GM12873 (cell line): ENCODE data around the gene CA7.
A peak's percentile ranks its signal among the peaks of the same experiment; 100 is the strongest.

Experiments used
- TF ChIP-seq, protein P1 (sequence below): IDR thresholded peaks from 2 replicates; pipeline ENCODE4 v1.5.1; 2012; ENCODE audit warnings: low read depth, mild to moderate bottlenecking, moderate library complexity, low read length, control low read depth; ENCODE audit not compliant: insufficient read depth; ENCODE audit errors: missing control alignments

CA7 gene

DNA sequence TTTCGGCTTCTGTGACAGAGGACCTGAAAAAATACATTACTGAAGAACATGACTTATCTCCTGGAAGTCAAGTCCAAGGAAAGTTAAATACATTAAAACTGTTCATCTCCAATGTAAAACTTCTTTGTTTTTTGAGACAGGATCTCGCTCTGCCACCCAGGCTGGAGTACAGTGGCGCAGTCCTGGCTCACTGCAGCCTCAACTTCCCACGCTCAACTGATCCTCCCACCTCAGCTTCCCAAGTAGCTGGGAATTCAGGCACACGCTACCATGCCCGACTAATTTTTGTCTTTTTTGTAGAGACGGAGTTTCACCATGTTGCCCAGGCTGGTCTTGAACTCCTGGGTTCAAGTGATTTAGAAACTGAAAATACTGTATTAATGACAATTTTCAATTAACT lies 33.2 kb upstream of the CA7 start:
- TF ChIP-seq, protein P1, sequence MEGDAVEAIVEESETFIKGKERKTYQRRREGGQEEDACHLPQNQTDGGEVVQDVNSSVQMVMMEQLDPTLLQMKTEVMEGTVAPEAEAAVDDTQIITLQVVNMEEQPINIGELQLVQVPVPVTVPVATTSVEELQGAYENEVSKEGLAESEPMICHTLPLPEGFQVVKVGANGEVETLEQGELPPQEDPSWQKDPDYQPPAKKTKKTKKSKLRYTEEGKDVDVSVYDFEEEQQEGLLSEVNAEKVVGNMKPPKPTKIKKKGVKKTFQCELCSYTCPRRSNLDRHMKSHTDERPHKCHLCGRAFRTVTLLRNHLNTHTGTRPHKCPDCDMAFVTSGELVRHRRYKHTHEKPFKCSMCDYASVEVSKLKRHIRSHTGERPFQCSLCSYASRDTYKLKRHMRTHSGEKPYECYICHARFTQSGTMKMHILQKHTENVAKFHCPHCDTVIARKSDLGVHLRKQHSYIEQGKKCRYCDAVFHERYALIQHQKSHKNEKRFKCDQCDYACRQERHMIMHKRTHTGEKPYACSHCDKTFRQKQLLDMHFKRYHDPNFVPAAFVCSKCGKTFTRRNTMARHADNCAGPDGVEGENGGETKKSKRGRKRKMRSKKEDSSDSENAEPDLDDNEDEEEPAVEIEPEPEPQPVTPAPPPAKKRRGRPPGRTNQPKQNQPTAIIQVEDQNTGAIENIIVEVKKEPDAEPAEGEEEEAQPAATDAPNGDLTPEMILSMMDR: no peak

DNA sequence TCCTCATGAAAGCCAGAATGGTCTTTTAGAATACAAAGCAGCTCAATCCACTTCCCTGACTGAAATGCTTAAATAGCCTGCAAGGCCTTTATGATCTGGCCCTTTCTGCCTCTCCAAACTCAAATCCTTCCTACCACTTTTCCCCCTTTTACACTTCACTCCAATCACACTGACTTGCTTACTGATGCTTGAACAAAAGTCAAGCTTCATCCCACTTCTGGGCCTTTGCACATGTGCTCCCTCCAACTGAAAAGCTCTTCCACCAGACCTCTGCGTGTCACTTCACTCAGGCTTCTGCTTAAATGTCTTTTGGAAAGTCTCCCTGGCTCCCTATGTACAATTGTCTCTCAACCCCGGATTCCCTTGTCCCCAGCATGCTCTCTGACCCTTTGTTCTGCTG lies 29.5 kb upstream of the CA7 start:
- TF ChIP-seq, protein P1: no peak

DNA sequence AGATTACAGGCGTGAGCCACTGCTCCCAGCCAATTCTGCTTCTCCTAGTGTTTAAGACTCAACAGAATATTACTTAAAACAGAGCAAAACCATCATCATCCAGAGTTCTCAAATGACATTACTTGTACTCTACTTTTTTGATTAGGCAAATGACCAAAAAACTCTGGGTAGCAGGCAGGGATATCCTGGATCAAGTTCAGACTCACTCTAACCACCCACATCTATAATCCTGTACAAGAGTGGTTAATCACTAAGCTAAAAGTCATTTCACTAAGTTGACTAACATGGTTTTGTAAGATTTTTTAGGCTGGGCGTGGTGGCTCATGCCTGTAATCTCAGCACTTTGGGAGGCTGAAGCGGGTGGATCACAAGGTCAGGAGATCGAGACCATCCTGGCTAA lies 20.2 kb upstream of the CA7 start:
- TF ChIP-seq, protein P1: no peak

DNA sequence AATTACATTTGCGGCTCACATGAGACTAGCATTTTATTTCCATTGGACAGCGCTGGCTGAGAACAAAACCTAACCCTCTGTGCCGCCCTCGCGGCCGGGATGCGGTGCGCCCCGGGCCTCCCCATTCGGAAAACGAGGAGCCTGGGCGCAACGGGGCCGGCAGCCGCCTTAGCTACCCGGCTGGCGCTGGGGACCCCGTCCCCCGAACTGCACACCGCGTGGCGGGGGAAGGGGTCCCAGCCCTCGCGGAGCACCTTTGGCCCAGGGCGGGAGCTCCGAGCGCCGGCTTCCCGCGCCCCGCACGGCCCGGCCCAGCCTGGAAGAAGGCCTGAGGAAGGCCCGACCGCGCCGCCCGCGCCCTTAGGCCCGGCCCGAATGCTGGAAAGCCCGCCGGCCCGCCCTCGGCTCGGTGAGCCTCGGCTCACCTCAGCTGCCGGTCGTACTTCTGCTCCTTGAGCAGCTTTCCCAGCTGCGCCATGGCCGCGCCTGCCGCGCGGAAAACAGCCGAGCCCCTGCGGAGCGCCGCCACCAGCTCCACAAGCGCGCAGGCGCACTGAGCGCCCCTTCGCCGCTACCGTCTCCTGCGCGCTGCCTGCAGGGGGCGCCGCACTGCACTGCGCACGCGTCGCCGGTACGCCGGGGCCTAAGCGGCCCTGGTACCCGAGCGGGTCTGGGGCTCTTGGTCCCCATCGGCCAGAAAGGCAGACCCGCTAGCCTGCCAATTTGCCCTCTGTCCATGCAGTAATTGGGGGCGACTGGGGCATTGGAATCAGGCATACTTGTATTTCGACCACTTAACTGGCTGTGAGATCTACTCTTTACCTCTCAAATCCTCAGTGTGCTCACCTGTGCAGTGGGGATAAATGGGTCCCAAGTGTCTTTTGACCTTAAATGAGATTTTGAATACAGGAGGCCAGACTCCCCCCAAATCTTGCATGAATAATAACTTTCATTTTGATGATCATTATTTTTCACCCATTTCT lies 13.5 kb upstream of the CA7 start, which contains the start of gene NAE1:
NAE1 (minus strand) TSS at position 555 of the 983 bp plus-strand sequence; CDS start at position 478, 77 bp downstream.
- TF ChIP-seq, protein P1: peak; percentile 99

DNA sequence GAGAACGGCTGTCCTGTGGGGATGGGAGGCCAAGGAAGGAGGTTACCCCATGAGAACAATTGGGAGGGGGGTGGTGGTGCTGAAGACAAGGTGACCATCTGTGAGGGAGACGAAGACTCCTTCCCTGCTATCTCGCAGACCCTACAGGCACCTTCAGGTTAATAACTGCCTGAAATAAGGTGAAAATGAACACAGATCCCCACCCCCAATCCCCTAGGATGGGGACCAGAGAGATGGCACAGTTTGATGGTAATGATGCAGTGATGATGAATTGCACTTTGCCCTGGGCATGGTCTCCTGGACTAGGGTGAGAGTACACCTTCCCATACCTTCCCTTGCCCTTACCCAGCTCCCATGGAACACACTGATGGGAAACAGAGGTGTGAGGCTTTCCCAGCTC lies 12.0 kb upstream of the CA7 start:
- TF ChIP-seq, protein P1: no peak

DNA sequence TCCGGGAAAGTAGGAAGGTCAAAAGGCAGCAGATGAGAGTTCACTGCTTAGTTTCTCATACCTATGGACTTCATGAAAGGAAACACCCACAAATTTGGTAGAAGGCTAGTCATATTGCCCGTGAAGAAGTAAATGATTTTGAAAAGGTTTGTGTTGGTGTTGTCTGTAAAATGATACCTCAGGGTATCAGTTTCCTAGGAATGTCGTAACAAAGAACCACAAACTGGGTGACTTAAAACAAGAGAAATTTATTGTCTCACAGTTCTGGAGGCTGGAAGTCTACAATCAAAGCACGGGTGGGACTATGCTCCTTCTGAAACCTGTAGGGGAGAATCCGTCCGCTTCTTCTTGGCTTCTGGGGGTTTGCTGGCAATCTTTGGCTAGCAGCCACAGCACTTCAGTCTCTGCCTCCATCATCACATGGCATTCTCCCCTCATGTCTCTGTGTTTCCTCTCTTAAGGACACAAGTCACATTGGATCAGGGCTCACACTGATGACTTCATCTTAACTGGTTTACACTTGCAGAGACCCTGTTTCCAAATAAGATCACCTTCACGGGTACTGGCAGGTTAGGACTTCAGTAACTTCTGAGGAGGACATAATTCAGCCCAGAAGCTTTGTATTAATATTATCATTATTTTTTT lies 11.4 kb upstream of the CA7 start:
- TF ChIP-seq, protein P1: no peak

DNA sequence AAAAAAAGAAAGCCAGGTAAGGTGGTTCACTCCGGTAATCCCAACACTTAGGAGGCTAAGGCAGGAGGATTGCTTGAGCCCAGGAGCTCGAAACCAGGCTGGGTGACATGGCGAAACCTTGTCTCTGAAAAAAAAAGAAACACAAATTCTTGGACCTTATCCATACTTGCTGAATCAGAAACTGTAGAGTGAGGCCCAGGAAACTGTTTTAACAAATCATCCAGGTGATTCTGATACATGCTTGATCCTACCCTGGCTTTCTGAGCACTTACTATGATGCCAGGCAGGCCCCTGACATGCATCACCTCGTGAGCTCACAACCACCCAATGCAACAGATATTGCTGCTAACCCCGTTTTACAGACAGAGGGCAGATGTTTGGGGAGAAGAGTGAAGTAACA lies 9.5 kb upstream of the CA7 start:
- TF ChIP-seq, protein P1: no peak
